ENCODE measurements around the gene SRRM2.

Gene SRRM2

GRCh38 chr16:2757344-2757743, 4.9 kb downstream of the SRRM2 start:
- TF ChIP-seq CTCF (IDR thresholded peaks at IDR 0.05; ENCODE audit: extremely low read depth, missing control alignments) = no peak
- DNase-seq (ENCODE audit: low spot score) = no peak

- TF ChIP-seq CTCF (IDR thresholded peaks at IDR 0.05; ENCODE audit: extremely low read depth, missing control alignments) = no peak
- DNase-seq (ENCODE audit: low spot score) = no peak
Observed at GRCh38 chr16:2761472-2761871, 9.0 kb downstream of the SRRM2 start.

GRCh38 chr16:2761886-2762583, 9.6 kb downstream of the SRRM2 start:
- DNase-seq (ENCODE audit: low spot score) = no peak
- no peak for TF ChIP-seq CTCF (IDR thresholded peaks at IDR 0.05; ENCODE audit: extremely low read depth, missing control alignments)

- no peak for DNase-seq (ENCODE audit: low spot score)
- TF ChIP-seq CTCF (IDR thresholded peaks at IDR 0.05; ENCODE audit: extremely low read depth, missing control alignments) = no peak
Observed at GRCh38 chr16:2762711-2763110, 10.3 kb downstream of the SRRM2 start.

- no peak for DNase-seq (ENCODE audit: low spot score)
- no peak for TF ChIP-seq CTCF (IDR thresholded peaks at IDR 0.05; ENCODE audit: extremely low read depth, missing control alignments)
Observed at GRCh38 chr16:2763173-2763572, 10.7 kb downstream of the SRRM2 start.

GRCh38 chr16:2764718-2765117, 12.3 kb downstream of the SRRM2 start:
- no peak for TF ChIP-seq CTCF (IDR thresholded peaks at IDR 0.05; ENCODE audit: extremely low read depth, missing control alignments)
- no peak for DNase-seq (ENCODE audit: low spot score)

GRCh38 chr16:2765462-2766404, 13.3 kb downstream of the SRRM2 start:
- no peak for TF ChIP-seq CTCF (IDR thresholded peaks at IDR 0.05; ENCODE audit: extremely low read depth, missing control alignments)
- DNase-seq (ENCODE audit: low spot score) = no peak

Data from GM20000 (cell line).